Trophoblast cell (in vitro differentiated cells and primary cell): ENCODE measurements around the gene TNRC6C.
A peak's percentile ranks its signal among the peaks of the same experiment; 100 is the strongest.

Experiments used
- DNase-seq, 2 donors: peaks; one replicate each; pipeline ENCODE4 v3.0.0-alpha.2; 2016
- H2AFZ ChIP-seq: 2 replicates; pipeline ENCODE4 v1.6.1; 2013; ENCODE audit warnings: low read length, moderate library complexity, mild to moderate bottlenecking; ENCODE audit not compliant: insufficient read depth, poor library complexity
- H2AK5ac ChIP-seq: 2 replicates; pipeline ENCODE4 v1.6.1; 2013; ENCODE audit warnings: mild to moderate bottlenecking, low read length
- H2BK120ac ChIP-seq: 2 replicates; pipeline ENCODE4 v1.6.1; 2013; ENCODE audit warnings: low read length, mild to moderate bottlenecking, moderate library complexity; ENCODE audit not compliant: insufficient read depth, poor library complexity
- H2BK12ac ChIP-seq: 2 replicates; pipeline ENCODE4 v1.6.1; 2013; ENCODE audit warnings: mild to moderate bottlenecking, low read length, moderate library complexity
- H2BK5ac ChIP-seq: 2 replicates; pipeline ENCODE4 v1.6.1; 2013; ENCODE audit warnings: low read length, low read depth, moderate library complexity, mild to moderate bottlenecking; ENCODE audit not compliant: poor library complexity
- H3K14ac ChIP-seq: 2 replicates; pipeline ENCODE4 v1.6.1; 2013; ENCODE audit warnings: mild to moderate bottlenecking, low read length
- H3K18ac ChIP-seq: 2 replicates; pipeline ENCODE4 v1.6.1; 2013; ENCODE audit warnings: mild to moderate bottlenecking, low read length
- H3K23ac ChIP-seq: 2 replicates; pipeline ENCODE4 v1.6.1; 2013; ENCODE audit warnings: low read length
- H3K27ac ChIP-seq: 2 replicates; pipeline ENCODE4 v1.5.1; 2013; ENCODE audit warnings: low read depth, mild to moderate bottlenecking, inconsistent platforms, low read length, moderate library complexity
- H3K27me3 ChIP-seq: 2 replicates; pipeline ENCODE4 v1.6.1; 2013; ENCODE audit warnings: inconsistent platforms, mild to moderate bottlenecking, low read length, moderate library complexity; ENCODE audit not compliant: insufficient read depth
- H3K36me3 ChIP-seq, 2 experiments: 1 replicate in 1 of 2; 2 replicates in 1 of 2; pipeline ENCODE4 v1.6.1; 2013; ENCODE audit warnings: low read length in 2 of 2, mild to moderate bottlenecking in 2 of 2, moderate library complexity in 1 of 2; ENCODE audit not compliant: insufficient read depth in 2 of 2, control insufficient read depth in 1 of 2
- H3K4ac ChIP-seq: 2 replicates; pipeline ENCODE4 v1.6.1; 2013; ENCODE audit warnings: low read depth, mild to moderate bottlenecking, low read length, moderate library complexity
- H3K4me1 ChIP-seq, 2 experiments: 1 replicate in 1 of 2; 2 replicates in 1 of 2; pipeline ENCODE4 v1.6.1; 2013; ENCODE audit warnings: low read length in 2 of 2, mild to moderate bottlenecking in 2 of 2, moderate library complexity in 1 of 2; ENCODE audit not compliant: insufficient read depth in 2 of 2, control insufficient read depth in 1 of 2
- H3K4me2 ChIP-seq: 2 replicates; pipeline ENCODE4 v1.6.1; 2013; ENCODE audit warnings: inconsistent platforms, mild to moderate bottlenecking, low read length, moderate library complexity
- H3K4me3 ChIP-seq: 2 replicates; pipeline ENCODE4 v1.5.1; 2013; ENCODE audit warnings: mild to moderate bottlenecking, low read depth, low read length, inconsistent platforms
- H3K79me1 ChIP-seq: one replicate; pipeline ENCODE4 v1.6.1; 2013; ENCODE audit warnings: low read length
- H3K79me2 ChIP-seq: 2 replicates; pipeline ENCODE4 v1.6.1; 2013; ENCODE audit warnings: low read length, mild to moderate bottlenecking; ENCODE audit not compliant: control insufficient read depth, insufficient read depth, poor library complexity
- H3K9ac ChIP-seq: 2 replicates; pipeline ENCODE4 v1.6.1; 2013; ENCODE audit warnings: mild to moderate bottlenecking, low read length
- H3K9me3 ChIP-seq: 2 replicates; pipeline ENCODE4 v1.6.1; 2013; ENCODE audit warnings: low read depth, mild to moderate bottlenecking, control low read depth, inconsistent platforms, low read length; ENCODE audit not compliant: insufficient read depth
- H4K12ac ChIP-seq: 2 replicates; pipeline ENCODE4 v1.6.1; 2013; ENCODE audit warnings: low read depth, mild to moderate bottlenecking, low read length, moderate library complexity
- H4K8ac ChIP-seq: 2 replicates; pipeline ENCODE4 v1.6.1; 2013; ENCODE audit warnings: low read depth, mild to moderate bottlenecking, low read length, moderate library complexity
- H4K91ac ChIP-seq: one replicate; pipeline ENCODE4 v1.6.1; 2013; ENCODE audit warnings: low read depth, mild to moderate bottlenecking, low read length, moderate library complexity
- WGBS: extraction: QIAGEN DNeasy Blood & Tissue Kit; methylation state at CpG from one replicate; pipeline ENCODE4 v1.1.7; 2013; ENCODE audit warnings: missing lambda C conversion rate; ENCODE audit not compliant: insufficient read length, insufficient coverage; ENCODE audit errors: extremely low coverage; 5-methylcytosine and 5-hydroxymethylcytosine counted together

Gene TNRC6C

DNA sequence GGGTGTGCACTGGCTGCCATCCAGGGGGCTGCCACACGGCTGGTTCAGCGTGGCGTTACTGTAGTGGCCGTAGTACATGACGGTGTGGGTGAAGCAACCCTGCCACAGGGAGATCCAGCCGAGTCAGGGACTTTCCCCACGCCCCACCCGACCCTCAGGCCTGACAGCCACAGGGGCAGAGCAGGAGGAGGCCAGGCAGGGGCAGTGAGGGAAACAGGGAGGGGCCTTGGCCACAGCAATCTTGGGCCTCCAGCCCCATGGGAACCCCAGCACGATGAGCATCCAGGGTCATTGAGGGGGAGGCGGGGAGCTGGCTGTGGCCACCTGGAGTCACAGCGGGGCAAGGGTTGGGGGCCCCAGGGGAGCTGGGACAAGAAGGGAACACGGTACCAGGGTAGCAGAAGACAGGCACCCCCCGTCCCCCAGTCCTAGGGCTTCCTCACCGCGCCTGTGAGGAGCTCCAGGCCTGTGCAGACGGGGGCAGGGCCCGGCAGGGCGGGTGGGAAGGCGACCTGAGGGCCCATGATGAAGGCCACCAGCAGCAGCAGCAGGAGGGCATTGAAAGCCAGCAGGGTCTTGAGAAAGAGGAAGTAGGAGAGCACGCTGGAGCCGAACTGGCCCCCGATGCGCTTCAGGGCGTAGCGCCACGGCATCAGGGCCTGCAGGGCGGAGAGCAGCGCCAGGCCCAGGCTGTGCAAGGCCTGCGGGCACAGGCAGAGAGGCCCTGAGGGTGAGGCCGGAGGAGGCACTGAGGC is 165.8 kb downstream of the TNRC6C start:
- Histone ChIP-seq H2BK12ac (no peak overlapping the region), H3K9me3 (peaks cover 2% of the 10 kb centered on the region), H4K12ac (no peak overlapping the region), H3K4me2 (no peak overlapping the region), H4K91ac (no peak overlapping the region), H3K36me3 (peaks cover 59 to 63% of the 10 kb centered on the region in 2 experiments), H2AFZ (no peak overlapping the region), H2AK5ac (no peak overlapping the region), H3K18ac (no peak overlapping the region), H3K27me3 (no peaks in the 10 kb centered on the region), H3K4ac (no peak overlapping the region), H3K4me3 (no peak overlapping the region), H3K23ac (no peak overlapping the region), H3K9ac (no peak overlapping the region), H4K8ac (no peak overlapping the region), H3K79me2 (peaks cover 10% of the 10 kb centered on the region), H3K14ac (no peak overlapping the region), H3K79me1 (peaks cover 14% of the 10 kb centered on the region), H2BK120ac (no peak overlapping the region), H3K27ac (no peak overlapping the region), H2BK5ac (no peak overlapping the region), H3K4me1 (peaks cover 6 to 9% of the 10 kb centered on the region in 2 experiments)
- DNase-seq: peak; percentile 77 to 83
- no CpG with 5 or more reads among the region's 30 CpGs for WGBS

DNA sequence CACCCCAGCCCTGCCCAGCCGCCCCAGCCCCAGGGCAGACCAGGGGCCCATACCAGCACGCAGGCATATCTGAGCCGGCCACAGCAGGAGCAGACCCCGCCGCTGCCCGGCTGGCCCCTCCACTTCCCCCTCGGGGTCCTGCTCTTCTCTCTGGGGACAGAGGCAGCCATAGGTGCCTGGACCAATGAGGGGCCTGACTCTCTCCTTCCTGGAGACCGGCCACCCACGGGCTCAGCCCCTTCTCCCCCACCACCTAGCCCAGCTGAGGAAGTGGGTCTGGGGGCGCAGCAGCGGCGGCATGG is 166.3 kb downstream of the TNRC6C start:
- H3K18ac ChIP-seq: no peak overlapping the region
- H3K23ac ChIP-seq: no peak overlapping the region
- no peak for DNase-seq
- no peak overlapping the region for H2AK5ac ChIP-seq
- H3K4ac ChIP-seq: no peak overlapping the region
- H2BK120ac ChIP-seq: no peak overlapping the region
- H4K8ac ChIP-seq: no peak overlapping the region
- no peak overlapping the region for H3K4me2 ChIP-seq
- no peak overlapping the region for H3K27ac ChIP-seq
- no peak overlapping the region for H2BK12ac ChIP-seq
- H3K14ac ChIP-seq: no peak overlapping the region
- peaks cover 6 to 14% of the 10 kb centered on the region in 2 experiments for H3K4me1 ChIP-seq
- no peak overlapping the region for H3K4me3 ChIP-seq
- H3K79me2 ChIP-seq: peaks cover 10% of the 10 kb centered on the region
- H4K12ac ChIP-seq: no peak overlapping the region
- no peaks in the 10 kb centered on the region for H3K27me3 ChIP-seq
- H3K9ac ChIP-seq: no peak overlapping the region
- H3K9me3 ChIP-seq: peaks cover 2% of the 10 kb centered on the region
- H2AFZ ChIP-seq: no peak overlapping the region
- H4K91ac ChIP-seq: no peak overlapping the region
- no peak overlapping the region for H2BK5ac ChIP-seq
- H3K79me1 ChIP-seq: peaks cover 14% of the 10 kb centered on the region
- H3K36me3 ChIP-seq: peaks cover 59 to 61% of the 10 kb centered on the region in 2 experiments
- WGBS: no CpG with 5 or more reads among the region's 12 CpGs

GRCh38 chr17:78125138-78125913 is 166.8 kb downstream of the TNRC6C start:
- Histone ChIP-seq H2AK5ac (no peak overlapping the region), H2BK120ac (no peak overlapping the region), H3K9ac (no peak overlapping the region), H3K27ac (no peak overlapping the region), H3K4me1 (peaks cover 6 to 14% of the 10 kb centered on the region in 2 experiments), H3K9me3 (peaks cover 2% of the 10 kb centered on the region), H4K91ac (no peak overlapping the region), H3K79me2 (peaks cover 10% of the 10 kb centered on the region), H3K4me3 (no peak overlapping the region), H2BK12ac (no peak overlapping the region), H3K23ac (no peak overlapping the region), H4K8ac (no peak overlapping the region), H3K4ac (no peak overlapping the region), H2BK5ac (no peak overlapping the region), H4K12ac (no peak overlapping the region), H2AFZ (no peak overlapping the region), H3K27me3 (no peaks in the 10 kb centered on the region), H3K18ac (no peak overlapping the region), H3K79me1 (peaks cover 14% of the 10 kb centered on the region), H3K36me3 (peaks cover 59 to 61% of the 10 kb centered on the region in 2 experiments), H3K14ac (no peak overlapping the region), H3K4me2 (no peak overlapping the region)
- DNase-seq: no peak
- no CpG with 5 or more reads among the region's 39 CpGs for WGBS

DNA sequence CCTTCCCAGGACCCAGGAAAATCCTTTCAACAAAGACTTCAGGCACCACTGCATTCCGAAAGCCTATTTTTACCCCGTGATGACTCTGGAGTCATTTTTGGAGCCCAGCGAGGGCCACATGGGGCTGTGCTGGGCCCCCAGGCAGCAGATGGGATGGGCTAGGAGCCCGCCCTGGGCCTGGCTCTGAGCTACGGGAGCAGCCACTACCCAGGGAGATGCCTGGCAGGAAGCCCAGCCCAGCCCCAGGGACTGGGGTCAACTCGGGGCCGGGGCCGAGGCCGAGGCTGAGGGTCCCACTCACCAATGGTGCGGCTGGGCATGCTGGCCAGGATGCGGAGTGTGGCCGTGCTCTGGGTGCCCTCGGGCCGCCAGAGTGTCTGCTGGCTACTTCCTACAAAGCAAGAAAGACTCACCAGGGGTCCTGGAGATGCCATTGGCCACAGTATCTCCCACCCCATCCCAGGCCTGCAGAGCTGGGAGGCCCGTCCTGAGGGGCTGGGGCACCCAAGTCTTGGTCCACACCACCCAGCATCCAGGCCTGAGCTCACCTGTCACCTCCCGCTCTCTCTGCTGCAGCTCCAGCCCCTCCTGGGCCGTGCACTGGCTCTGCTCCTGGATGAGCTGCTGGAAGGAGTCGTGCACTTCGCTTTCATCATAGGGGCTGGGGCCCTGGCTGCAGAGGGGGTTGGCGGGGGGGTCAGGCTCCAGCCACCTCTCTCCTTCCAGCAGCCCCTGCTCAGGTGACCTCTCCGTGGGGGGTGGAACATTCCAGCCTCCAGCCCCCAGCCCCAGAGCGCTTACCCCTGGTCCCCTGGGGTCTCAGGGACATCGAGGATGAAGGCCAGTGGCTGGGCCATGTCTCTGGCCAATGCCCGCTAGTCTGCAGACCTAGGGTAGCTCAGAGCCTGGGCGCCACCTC is 167.7 kb downstream of the TNRC6C start:
- Histone ChIP-seq H2BK5ac (no peak overlapping the region), H3K9me3 (peaks cover 2% of the 10 kb centered on the region), H3K4me3 (no peak overlapping the region), H2BK120ac (no peak overlapping the region), H3K27ac (no peak overlapping the region), H3K18ac (peak overlapping the region; percentile 48), H3K27me3 (no peaks in the 10 kb centered on the region), H3K4ac (no peak overlapping the region), H2BK12ac (no peak overlapping the region), H2AK5ac (no peak overlapping the region), H3K23ac (no peak overlapping the region), H3K14ac (no peak overlapping the region), H4K8ac (no peak overlapping the region), H3K79me1 (peaks cover 14% of the 10 kb centered on the region), H4K12ac (no peak overlapping the region), H3K79me2 (peaks cover 10% of the 10 kb centered on the region), H3K9ac (no peak overlapping the region), H3K4me1 (peaks cover 6 to 14% of the 10 kb centered on the region in 2 experiments), H3K4me2 (no peak overlapping the region), H4K91ac (no peak overlapping the region), H3K36me3 (peaks cover 51 to 53% of the 10 kb centered on the region in 2 experiments), H2AFZ (no peak overlapping the region)
- DNase-seq: no peak
- WGBS: no CpG with 5 or more reads among the region's 25 CpGs
